Fibroblast of lung (primary cell): ENCODE measurements around the gene CEP78. TPM values are rescaled to one million over a fixed set of nuclear protein-coding genes. Genes with fewer than 3 reads are reported as not detected.

Experiments used
- DNase-seq, 2 donors: peaks; one replicate each; pipeline versions ENCODE4 v3.0.0 to v3.0.0-alpha.2; 2010; ENCODE audit warnings: low read depth in 2 of 2
- H2AFZ ChIP-seq: 2 replicates; pipeline ENCODE4 v1.5.1; 2012; ENCODE audit warnings: low read length, control low read depth, inconsistent platforms
- H3K27ac ChIP-seq: 2 replicates; pipeline ENCODE4 v1.5.1; 2011; ENCODE audit warnings: low read length, control low read depth; ENCODE audit not compliant: insufficient read depth
- H3K27me3 ChIP-seq: 2 replicates; pipeline ENCODE4 v1.5.1; 2011; ENCODE audit warnings: mild to moderate bottlenecking, low read length; ENCODE audit not compliant: control insufficient read depth, insufficient read depth
- H3K36me3 ChIP-seq: 2 replicates; pipeline ENCODE4 v1.5.1; 2011; ENCODE audit warnings: low read length; ENCODE audit not compliant: control insufficient read depth, insufficient read depth
- H3K4me1 ChIP-seq: 2 replicates; pipeline ENCODE4 v1.5.1; 2011; ENCODE audit warnings: low read length; ENCODE audit not compliant: control insufficient read depth, insufficient read depth; ENCODE audit errors: extremely low read depth
- H3K4me2 ChIP-seq: 2 replicates; pipeline ENCODE4 v1.5.1; 2011; ENCODE audit warnings: low read length, control low read depth; ENCODE audit not compliant: insufficient read depth; ENCODE audit errors: extremely low read depth
- H3K4me3 ChIP-seq, 4 experiments: fragments of 200-600 bp in 1 of 4; sonication (generic) in 1 of 4; replicated peaks in 1 of 4; 2 replicates each; pipeline ENCODE4 v1.5.1; 2011 to 2016; ENCODE audit warnings: low read length in 4 of 4, low read depth in 3 of 4, mild to moderate bottlenecking in 3 of 4, control low read depth in 2 of 4, inconsistent platforms in 1 of 4, mixed read lengths in 1 of 4; ENCODE audit not compliant: insufficient read depth in 1 of 4; ENCODE audit errors: control extremely low read depth in 1 of 4
- H3K79me2 ChIP-seq: 2 replicates; pipeline ENCODE4 v1.5.1; 2012; ENCODE audit warnings: mild to moderate bottlenecking, low read length, inconsistent platforms; ENCODE audit not compliant: control insufficient read depth, insufficient read depth
- H3K9ac ChIP-seq: 2 replicates; pipeline ENCODE4 v1.5.1; 2011; ENCODE audit warnings: mild to moderate bottlenecking, low read length, control low read depth; ENCODE audit not compliant: insufficient read depth
- H3K9me3 ChIP-seq: 2 replicates; pipeline ENCODE4 v1.5.1; 2012; ENCODE audit warnings: low read depth, low read length; ENCODE audit not compliant: control insufficient read depth, insufficient read depth
- H4K20me1 ChIP-seq: 2 replicates; pipeline ENCODE4 v1.5.1; 2011; ENCODE audit warnings: low read length; ENCODE audit not compliant: control insufficient read depth, insufficient read depth; ENCODE audit errors: extremely low read depth
- CTCF ChIP-seq, 2 donors: IDR thresholded peaks in 1 of 2; conservative IDR thresholded peaks in 1 of 2; 1 replicate in 1 of 2; 2 replicates in 1 of 2; pipeline ENCODE4 v1.5.1; 2011 to 2012; ENCODE audit warnings: low read length in 2 of 2, control low read depth in 1 of 2, inconsistent platforms in 1 of 2, low read depth in 1 of 2, mild to moderate bottlenecking in 1 of 2
- EZH2 ChIP-seq: IDR thresholded peaks from 2 replicates; pipeline ENCODE4 v1.5.1; 2012; ENCODE audit warnings: low read length, control low read depth, mild to moderate bottlenecking; ENCODE audit errors: missing control alignments
- polyA plus RNA-seq, 2 donors: library from polyadenylated mRNA; depleted of rRNA in 1 of 2; stranded (reverse) in 1 of 2; unstranded in 1 of 2; fragments of >200 nt; gene quantifications; 2 replicates each; pipeline ENCODE4 v1.2.1, GENCODE V29; 2011 to 2012; ENCODE audit warnings: missing spikeins in 1 of 2
- total RNA-seq: library from RNA; depleted of rRNA; stranded (reverse); fragments of >200 nt; gene quantifications from 2 replicates; pipeline ENCODE4 v1.2.1, GENCODE V29; 2014

The CEP78 gene
- total and polyA plus RNA-seq, 2 donors (not counting 1 experiment from before 2014, with no cell fraction given) = 8.9 to 10.4 TPM

- H3K9me3 ChIP-seq = no peaks in the 10 kb centered on the region
- H3K4me3 ChIP-seq = no peak overlapping the region
- no peak overlapping the region for H2AFZ ChIP-seq
- H3K27me3 ChIP-seq = no peaks in the 10 kb centered on the region
- H4K20me1 ChIP-seq = no peaks in the 10 kb centered on the region
- no peak for DNase-seq
- H3K27ac ChIP-seq = no peak overlapping the region
- no peaks in the 10 kb centered on the region for H3K79me2 ChIP-seq
- H3K9ac ChIP-seq = no peak overlapping the region
- no peaks in the 10 kb centered on the region for H3K36me3 ChIP-seq
- no peaks in the 10 kb centered on the region for H3K4me1 ChIP-seq
- TF ChIP-seq EZH2 (no peak), CTCF (conservative IDR thresholded peaks at IDR 0.05 in 1 of 2, IDR thresholded peaks at IDR 0.05 in 1 of 2; ENCODE audit: low read depth in 1 of 2, low read length in 2 of 2) (no peak)
- H3K4me2 ChIP-seq = no peak overlapping the region
Measured at GRCh38 chr9:78292716-78293497, 57.0 kb downstream of the CEP78 start.

GRCh38 chr9:78294290-78295176 lies 58.7 kb downstream of the CEP78 start:
- no peak overlapping the region for H2AFZ ChIP-seq
- no peak for DNase-seq
- H3K79me2 ChIP-seq = no peaks in the 10 kb centered on the region

More at GRCh38 chr9:78294290-78295176, 58.7 kb downstream of the CEP78 start:
- no peak for TF ChIP-seq EZH2
- TF ChIP-seq CTCF (conservative IDR thresholded peaks at IDR 0.05 in 1 of 2, IDR thresholded peaks at IDR 0.05 in 1 of 2; ENCODE audit: low read depth in 1 of 2, low read length in 2 of 2) = no peak
- no peaks in the 10 kb centered on the region for H3K4me1 ChIP-seq
- H3K9me3 ChIP-seq = no peaks in the 10 kb centered on the region
- H3K27me3 ChIP-seq = no peaks in the 10 kb centered on the region
- H3K4me3 ChIP-seq = no peak overlapping the region
- no peak overlapping the region for H3K9ac ChIP-seq
- no peak overlapping the region for H3K27ac ChIP-seq
- H3K36me3 ChIP-seq = no peaks in the 10 kb centered on the region
- no peaks in the 10 kb centered on the region for H4K20me1 ChIP-seq
- H3K4me2 ChIP-seq = no peak overlapping the region
